ENCODE measurements around the gene VMA21. TPM values are rescaled to one million over a fixed set of nuclear protein-coding genes. Genes with fewer than 3 reads are reported as not detected.

The VMA21 gene
- total RNA-seq, 4 donors from 2014 or later = 26.6 to 40.2 (median 30.1) TPM

DNA sequence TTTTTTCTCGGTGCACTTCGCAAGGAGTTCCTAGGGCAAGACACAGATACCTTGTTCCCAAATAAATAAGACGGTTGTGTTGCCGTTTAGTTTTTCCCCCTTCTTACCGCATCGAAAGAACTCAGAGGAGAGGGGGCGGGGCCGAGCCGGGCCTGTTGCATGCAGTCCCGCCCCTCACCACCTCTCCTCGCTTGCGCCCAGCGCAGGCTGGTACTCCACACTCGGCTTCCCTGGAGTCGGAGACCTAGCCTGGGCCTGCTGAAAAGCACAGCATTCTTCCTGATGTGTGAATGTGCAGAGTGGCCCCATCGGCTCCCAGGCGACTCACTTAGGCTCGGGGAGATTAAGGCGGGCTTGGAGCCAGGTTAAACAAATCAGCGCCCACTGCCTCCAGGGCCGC lies 26.1 kb upstream of the VMA21 start:
- no peak overlapping the region for H3K27ac ChIP-seq
- H3K27me3 ChIP-seq = peaks cover 0 to 5% of the 10 kb centered on the region in 2 donors
- no peaks in the 10 kb centered on the region for H3K9me3 ChIP-seq
- H3K4me3 ChIP-seq = no peak overlapping the region
- 15 to 40% methylated on average over 17 to 21 of the region's 21 CpGs for WGBS, 2 donors
- no peak for DNase-seq (ENCODE audit: low spot score in 2 of 2)
- TF ChIP-seq EP300 (IDR thresholded peaks at IDR 0.05) (no peak), POLR2A (IDR thresholded peaks at IDR 0.05) (no peak)
- TF ChIP-seq, protein P1, sequence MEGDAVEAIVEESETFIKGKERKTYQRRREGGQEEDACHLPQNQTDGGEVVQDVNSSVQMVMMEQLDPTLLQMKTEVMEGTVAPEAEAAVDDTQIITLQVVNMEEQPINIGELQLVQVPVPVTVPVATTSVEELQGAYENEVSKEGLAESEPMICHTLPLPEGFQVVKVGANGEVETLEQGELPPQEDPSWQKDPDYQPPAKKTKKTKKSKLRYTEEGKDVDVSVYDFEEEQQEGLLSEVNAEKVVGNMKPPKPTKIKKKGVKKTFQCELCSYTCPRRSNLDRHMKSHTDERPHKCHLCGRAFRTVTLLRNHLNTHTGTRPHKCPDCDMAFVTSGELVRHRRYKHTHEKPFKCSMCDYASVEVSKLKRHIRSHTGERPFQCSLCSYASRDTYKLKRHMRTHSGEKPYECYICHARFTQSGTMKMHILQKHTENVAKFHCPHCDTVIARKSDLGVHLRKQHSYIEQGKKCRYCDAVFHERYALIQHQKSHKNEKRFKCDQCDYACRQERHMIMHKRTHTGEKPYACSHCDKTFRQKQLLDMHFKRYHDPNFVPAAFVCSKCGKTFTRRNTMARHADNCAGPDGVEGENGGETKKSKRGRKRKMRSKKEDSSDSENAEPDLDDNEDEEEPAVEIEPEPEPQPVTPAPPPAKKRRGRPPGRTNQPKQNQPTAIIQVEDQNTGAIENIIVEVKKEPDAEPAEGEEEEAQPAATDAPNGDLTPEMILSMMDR (IDR thresholded peaks at IDR 0.05) = no peak
- H3K36me3 ChIP-seq = no peaks in the 10 kb centered on the region
- no peaks in the 10 kb centered on the region for H3K4me1 ChIP-seq

DNA sequence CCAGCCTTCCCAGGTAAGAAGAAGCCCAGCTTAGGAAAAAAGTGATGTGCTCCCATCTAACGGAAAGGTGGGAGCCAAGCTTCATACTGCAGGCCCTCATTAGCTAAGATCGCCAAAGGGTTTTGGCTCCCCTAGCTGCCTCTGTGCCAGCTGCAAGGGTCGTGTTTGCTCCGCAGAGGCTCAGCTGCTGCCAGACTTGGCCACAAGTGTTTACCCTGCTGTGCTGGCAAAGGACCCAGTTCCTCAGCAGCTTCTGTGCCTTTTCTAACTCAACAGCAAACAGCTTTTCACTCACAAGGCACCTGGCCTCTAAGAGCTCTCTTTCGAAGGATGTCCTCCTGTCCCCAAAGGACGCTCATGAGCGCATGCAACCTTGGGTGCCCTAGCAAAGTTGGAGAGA lies 12.2 kb upstream of the VMA21 start:
- no peak overlapping the region for H3K27ac ChIP-seq
- no peak overlapping the region for H3K4me3 ChIP-seq
- no peaks in the 10 kb centered on the region for H3K9me3 ChIP-seq
- no peaks in the 10 kb centered on the region for H3K27me3 ChIP-seq
- DNase-seq (ENCODE audit: low spot score in 2 of 2) = no peak
- no peaks in the 10 kb centered on the region for H3K4me1 ChIP-seq
- WGBS, 2 donors = 64 to 65% methylated on average over 7 of the region's 7 CpGs
- no peaks in the 10 kb centered on the region for H3K36me3 ChIP-seq
- TF ChIP-seq POLR2A (IDR thresholded peaks at IDR 0.05) = no peak
- TF ChIP-seq EP300 (IDR thresholded peaks at IDR 0.05) = no peak
- TF ChIP-seq, protein P1 (IDR thresholded peaks at IDR 0.05) = no peak

- H3K4me3 ChIP-seq = no peak overlapping the region
- no peak for TF ChIP-seq EP300 (IDR thresholded peaks at IDR 0.05)
- no peak for TF ChIP-seq POLR2A (IDR thresholded peaks at IDR 0.05)
- TF ChIP-seq, protein P1 (IDR thresholded peaks at IDR 0.05) = no peak
- WGBS, 2 donors = 44 to 60% methylated on average over 1 to 3 of the region's 3 CpGs
- DNase-seq (ENCODE audit: low spot score in 2 of 2) = no peak
- H3K27me3 ChIP-seq = no peaks in the 10 kb centered on the region
- no peaks in the 10 kb centered on the region for H3K4me1 ChIP-seq
- H3K27ac ChIP-seq = no peak overlapping the region
- H3K36me3 ChIP-seq = no peaks in the 10 kb centered on the region
- no peaks in the 10 kb centered on the region for H3K9me3 ChIP-seq
Observed at GRCh38 chrX:151386838-151387459, 10.1 kb upstream of the VMA21 start.

DNA sequence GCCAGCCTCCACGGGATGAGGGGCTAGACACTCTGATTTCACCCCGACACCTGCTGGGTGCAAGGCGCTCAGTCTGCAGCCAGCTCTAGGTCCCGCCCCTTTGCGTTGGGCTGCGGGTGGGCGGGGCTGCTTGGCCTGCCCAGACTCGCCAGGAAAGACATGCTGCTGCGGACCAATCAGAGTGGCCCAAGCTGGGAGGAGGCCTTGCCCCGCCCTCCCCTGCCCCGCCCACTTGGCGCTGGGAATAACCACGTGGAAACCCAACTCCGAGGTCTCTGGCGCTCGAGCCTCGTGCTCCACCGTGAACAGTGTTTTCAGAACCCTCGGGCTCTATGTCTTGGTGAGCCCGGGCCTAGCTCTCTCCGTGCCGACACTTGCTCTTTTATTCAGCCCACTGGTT lies 5.3 kb upstream of the VMA21 start:
- Histone ChIP-seq H3K27me3 (no peaks in the 10 kb centered on the region), H3K4me3 (no peak overlapping the region), H3K9me3 (no peaks in the 10 kb centered on the region), H3K36me3 (no peaks in the 10 kb centered on the region), H3K4me1 (peaks cover 0 to 11% (median 4%) of the 10 kb centered on the region in 4 donors), H3K27ac (no peak overlapping the region)
- 90 to 100% methylated on average over 8 to 22 of the region's 22 CpGs for WGBS, 2 donors
- TF ChIP-seq EP300 (IDR thresholded peaks at IDR 0.05) (no peak), POLR2A (IDR thresholded peaks at IDR 0.05) (no peak)
- TF ChIP-seq, protein P1 (IDR thresholded peaks at IDR 0.05) = no peak
- DNase-seq (ENCODE audit: low spot score in 2 of 2) = no peak

DNA sequence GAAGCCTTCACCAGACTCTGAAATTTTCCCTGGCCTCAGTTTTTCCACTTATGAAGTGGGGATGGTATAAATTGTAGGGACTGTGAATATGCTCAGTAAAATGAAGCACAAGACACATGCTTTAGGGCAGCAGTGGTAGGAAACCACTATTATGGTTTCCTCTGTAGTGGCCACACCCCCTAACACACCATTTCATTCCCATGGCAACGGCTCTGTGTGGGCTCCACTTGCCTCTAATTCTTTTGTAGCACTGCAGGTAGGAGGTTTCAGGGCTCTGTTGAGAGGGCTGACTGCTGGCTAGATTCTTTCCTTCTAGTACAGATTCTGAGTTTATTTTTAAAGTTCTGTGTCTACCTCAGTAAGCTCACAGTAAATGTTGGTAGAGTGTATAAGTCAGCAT lies 3.5 kb upstream of the VMA21 start:
- Histone ChIP-seq H3K27me3 (no peaks in the 10 kb centered on the region), H3K4me3 (no peak overlapping the region), H3K36me3 (no peaks in the 10 kb centered on the region), H3K4me1 (peaks cover 0 to 19% (median 4%) of the 10 kb centered on the region in 4 donors), H3K27ac (no peak overlapping the region), H3K9me3 (no peaks in the 10 kb centered on the region)
- 19 to 33% methylated on average over 1 of the region's 1 CpG for WGBS, 2 donors
- no peak for DNase-seq (ENCODE audit: low spot score in 2 of 2)
- TF ChIP-seq, protein P1 (IDR thresholded peaks at IDR 0.05) = no peak
- TF ChIP-seq POLR2A (IDR thresholded peaks at IDR 0.05) = no peak
- TF ChIP-seq EP300 (IDR thresholded peaks at IDR 0.05) = no peak
